Breast epithelium (tissue), 3 donors: Measurements from ENCODE around the gene ZCCHC9.

Source experiments
- CTCF ChIP-seq, 3 donors: fragments of 450-650 bp; IDR thresholded peaks; one replicate each; pipeline ENCODE4 v1.5.1; 2016 to 2017; ENCODE audit warnings: antibody characterized with exemption in 3 of 3, mild to moderate bottlenecking in 3 of 3, moderate library complexity in 3 of 3
- POLR2A ChIP-seq: fragments of 450-650 bp; IDR thresholded peaks from one replicate; pipeline ENCODE4 v1.6.1; 2016; ENCODE audit warnings: antibody characterized with exemption, mild to moderate bottlenecking, moderate library complexity
- POLR2AphosphoS5 ChIP-seq, 3 donors: sonication (generic); formaldehyde crosslinking; IDR thresholded peaks; one replicate each; pipeline ENCODE4 v1.6.1; 2017; ENCODE audit warnings: antibody characterized with exemption in 3 of 3

GRCh38 chr5:81313686-81314085 lies 12.3 kb downstream of the ZCCHC9 start:
- TF ChIP-seq CTCF (IDR thresholded peaks at IDR 0.05) (no peak), POLR2A (no peak), POLR2AphosphoS5 (IDR thresholded peaks at IDR 0.05) (no peak)
